H1 (cell line): Measurements from ENCODE around the gene SYCE1L. TPM values are rescaled to one million over a fixed set of nuclear protein-coding genes. Genes with fewer than 3 reads are reported as not detected.

ENCODE experiments used
- CTCF ChIA-PET: fragments of 300-600 bp; sonication (Branson Sonifier 250); formaldehyde crosslinking; loops from one replicate; lab custom pipeline; 2021; ENCODE audit not compliant: partially characterized antibody; lab: Charles Lee
- POLR2A ChIA-PET: fragments of 300-600 bp; sonication (Branson Sonifier 250); formaldehyde crosslinking; loops from one replicate; lab custom pipeline; 2021; ENCODE audit warnings: inconsistent platforms; ENCODE audit not compliant: partially characterized antibody; lab: Charles Lee
- DNase-seq, 2 experiments: peaks; one replicate each; pipeline versions ENCODE4 v3.0.0 to v3.0.0-alpha.2; 2010 to 2022; ENCODE audit warnings: low spot score in 2 of 2, low read depth in 1 of 2, mixed read lengths in 1 of 2
- FAIRE-seq: peaks from 2 replicates; lab custom pipeline; 2011; peaks lifted over from hg19 to GRCh38; lab: Jason Lieb, UNC
- H2AFZ ChIP-seq: 2 replicates; pipeline ENCODE4 v1.8.1; 2012; ENCODE audit warnings: low read length, inconsistent platforms
- H2AK5ac ChIP-seq: 2 replicates; pipeline ENCODE4 v1.6.1; 2013; ENCODE audit warnings: low read depth, low read length
- H2BK120ac ChIP-seq: replicated peaks from 2 replicates; pipeline ENCODE3; 2013; ENCODE audit warnings: low read depth, low read length, inconsistent platforms
- H2BK12ac ChIP-seq: 2 replicates; pipeline ENCODE4 v1.6.1; 2013; ENCODE audit warnings: low read depth, low read length
- H2BK15ac ChIP-seq: 2 replicates; pipeline ENCODE4 v1.6.1; 2013; ENCODE audit warnings: low read length
- H2BK20ac ChIP-seq: 2 replicates; pipeline ENCODE4 v1.6.1; 2013; ENCODE audit warnings: low read length
- H2BK5ac ChIP-seq: 2 replicates; pipeline ENCODE4 v1.6.1; 2013; ENCODE audit warnings: low read depth, low read length
- H3K14ac ChIP-seq: 2 replicates; pipeline ENCODE4 v1.6.1; 2013; ENCODE audit warnings: inconsistent platforms; ENCODE audit not compliant: insufficient read length
- H3K18ac ChIP-seq: 2 replicates; pipeline ENCODE4 v1.6.1; 2013; ENCODE audit warnings: low read length; ENCODE audit errors: extremely low read depth
- H3K23ac ChIP-seq: 2 replicates; pipeline ENCODE4 v1.6.1; 2013; ENCODE audit warnings: inconsistent platforms; ENCODE audit not compliant: insufficient read length
- H3K23me2 ChIP-seq: 2 replicates; pipeline ENCODE4 v1.6.1; 2013; ENCODE audit warnings: low read depth, low read length
- H3K27ac ChIP-seq: 2 replicates; pipeline ENCODE4 v1.6.1; 2011; ENCODE audit warnings: low read depth, low read length, inconsistent platforms
- H3K27me3 ChIP-seq, 4 experiments: replicated peaks in 1 of 4; 1 replicate in 1 of 4; 2 replicates in 3 of 4; pipeline versions ENCODE4 v1.6.1 to v1.8.1; 2011 to 2013; ENCODE audit warnings: low read length in 3 of 4, mild to moderate bottlenecking in 3 of 4, inconsistent platforms in 2 of 4, mixed read lengths in 2 of 4, moderate library complexity in 1 of 4; ENCODE audit not compliant: control insufficient read depth in 3 of 4, insufficient read depth in 3 of 4; ENCODE audit errors: extremely low read depth in 1 of 4
- H3K36me3 ChIP-seq, 4 experiments: 2 replicates each; pipeline versions ENCODE4 v1.6.1 to v1.8.1; 2011 to 2013; ENCODE audit warnings: mild to moderate bottlenecking in 4 of 4, low read length in 3 of 4, moderate library complexity in 2 of 4, control low read depth in 1 of 4, inconsistent platforms in 1 of 4; ENCODE audit not compliant: insufficient read depth in 4 of 4, control insufficient read depth in 2 of 4
- H3K4ac ChIP-seq: replicated peaks from 2 replicates; pipeline ENCODE3; 2013; ENCODE audit warnings: low read length, low read depth, mixed read lengths, inconsistent platforms; ENCODE audit not compliant: insufficient read length
- H3K4me1 ChIP-seq, 4 experiments: replicated peaks in 1 of 4; 1 replicate in 1 of 4; 2 replicates in 3 of 4; pipeline versions ENCODE4 v1.6.1 to v1.8.1; 2011 to 2013; ENCODE audit warnings: low read length in 3 of 4, inconsistent platforms in 2 of 4, mixed read lengths in 1 of 4; ENCODE audit not compliant: insufficient read depth in 4 of 4, control insufficient read depth in 3 of 4
- H3K4me2 ChIP-seq, 2 experiments: 2 replicates each; pipeline versions ENCODE4 v1.6.1 to v1.8.1; 2011 to 2013; ENCODE audit warnings: low read depth in 2 of 2, low read length in 2 of 2, control low read depth in 1 of 2, inconsistent platforms in 1 of 2, mild to moderate bottlenecking in 1 of 2; ENCODE audit not compliant: insufficient read depth in 1 of 2
- H3K4me3 ChIP-seq, 4 experiments: fragments of 200-600, 300-600 bp in 1 of 4; sonication (generic), shearing (Covaris generic), sonication (Bioruptor Twin) in 1 of 4; 2 replicates each; pipeline versions ENCODE4 v1.5.1 to v1.8.1; 2011 to 2016; ENCODE audit warnings: low read length in 4 of 4, low read depth in 3 of 4, control low read depth in 2 of 4, inconsistent platforms in 2 of 4, mild to moderate bottlenecking in 2 of 4, mixed read lengths in 1 of 4, moderate library complexity in 1 of 4; ENCODE audit not compliant: insufficient read depth in 2 of 4; ENCODE audit errors: extremely low read depth in 1 of 4
- H3K56ac ChIP-seq: replicated peaks from 2 replicates; pipeline ENCODE3; 2013; ENCODE audit warnings: low read depth, mild to moderate bottlenecking, mixed read lengths, low read length, inconsistent platforms; ENCODE audit not compliant: insufficient read length
- H3K79me1 ChIP-seq: 2 replicates; pipeline ENCODE4 v1.6.1; 2013; ENCODE audit warnings: low read depth, low read length, control low read depth
- H3K79me2 ChIP-seq, 2 experiments: 2 replicates each; pipeline versions ENCODE4 v1.6.1 to v1.8.1; 2012 to 2013; ENCODE audit warnings: low read length in 2 of 2, mild to moderate bottlenecking in 2 of 2, inconsistent platforms in 1 of 2; ENCODE audit not compliant: insufficient read depth in 2 of 2, control insufficient read depth in 1 of 2
- H3K9ac ChIP-seq, 4 experiments: replicated peaks in 1 of 4; 1 replicate in 1 of 4; 2 replicates in 3 of 4; pipeline versions ENCODE4 v1.6.1 to v1.8.1; 2011 to 2013; ENCODE audit warnings: low read depth in 3 of 4, low read length in 3 of 4, control low read depth in 2 of 4, mild to moderate bottlenecking in 2 of 4, moderate library complexity in 2 of 4, inconsistent platforms in 1 of 4; ENCODE audit errors: extremely low read depth in 1 of 4
- H3K9me3 ChIP-seq, 2 experiments: 2 replicates each; pipeline versions ENCODE4 v1.6.1 to v1.8.1; 2012 to 2013; ENCODE audit warnings: mild to moderate bottlenecking in 2 of 2, moderate library complexity in 2 of 2, control low read depth in 1 of 2, inconsistent platforms in 1 of 2, low read depth in 1 of 2, low read length in 1 of 2, mixed read lengths in 1 of 2; ENCODE audit not compliant: insufficient read depth in 2 of 2
- H4K20me1 ChIP-seq, 2 experiments: replicated peaks in 1 of 2; 2 replicates each; pipeline versions ENCODE3 to v1.8.1; 2011 to 2013; ENCODE audit warnings: inconsistent platforms in 2 of 2, low read length in 2 of 2, mild to moderate bottlenecking in 1 of 2; ENCODE audit not compliant: insufficient read depth in 2 of 2, control insufficient read depth in 1 of 2
- H4K5ac ChIP-seq: 2 replicates; pipeline ENCODE4 v1.6.1; 2013; ENCODE audit warnings: low read length, low read depth, mixed read lengths, inconsistent platforms; ENCODE audit not compliant: insufficient read length
- H4K8ac ChIP-seq: 2 replicates; pipeline ENCODE4 v1.8.0; 2013; ENCODE audit warnings: mild to moderate bottlenecking, moderate library complexity, low read length, inconsistent platforms; ENCODE audit not compliant: insufficient read depth; ENCODE audit errors: extremely low read depth
- H4K91ac ChIP-seq: replicated peaks from 2 replicates; pipeline ENCODE3; 2013; ENCODE audit warnings: low read length, mixed read lengths, inconsistent platforms; ENCODE audit not compliant: insufficient read length
- BCL11A ChIP-seq, 2 experiments: IDR thresholded peaks; one replicate each; pipeline ENCODE4 v1.6.1; 2011; ENCODE audit warnings: low read depth in 2 of 2, low read length in 2 of 2, mild to moderate bottlenecking in 2 of 2
- CHD1 ChIP-seq: IDR thresholded peaks from 2 replicates; pipeline ENCODE4 v1.6.1; 2012; ENCODE audit warnings: low read depth, low read length, improper control_type of control experiment
- CHD2 ChIP-seq: IDR thresholded peaks from 2 replicates; pipeline ENCODE4 v1.6.1; 2012; ENCODE audit warnings: low read length, improper control_type of control experiment
- HDAC2 ChIP-seq, 2 experiments: fragments of 300-600 bp in 1 of 2; sonication (generic) in 1 of 2; IDR thresholded peaks; 2 replicates each; pipeline ENCODE4 v1.6.1; 2011 to 2012; ENCODE audit warnings: low read depth in 2 of 2, low read length in 2 of 2, mild to moderate bottlenecking in 2 of 2, moderate library complexity in 2 of 2, borderline replicate concordance in 1 of 2, inconsistent platforms in 1 of 2
- JUN ChIP-seq: IDR thresholded peaks from 2 replicates; pipeline ENCODE4 v1.6.1; 2011; ENCODE audit warnings: low read depth, mild to moderate bottlenecking, improper control_type of control experiment, low read length
- RBBP5 ChIP-seq: IDR thresholded peaks from 2 replicates; pipeline ENCODE4 v1.7.1; 2012; ENCODE audit warnings: low read depth, mild to moderate bottlenecking, inconsistent platforms, low read length, moderate library complexity, borderline replicate concordance
- SIX5 ChIP-seq: IDR thresholded peaks from 2 replicates; pipeline ENCODE4 v1.6.1; 2011; ENCODE audit warnings: mild to moderate bottlenecking, low read depth, low read length
- TBP ChIP-seq: IDR thresholded peaks from 2 replicates; pipeline ENCODE4 v1.6.1; 2011; ENCODE audit warnings: low read depth, low read length, improper control_type of control experiment
- WGBS, 2 experiments: shearing (Covaris generic) in 1 of 2; methylation state at CpG; one replicate each; pipeline versions ENCODE4 v1.1.6 to v1.1.7; 2013 to 2015; ENCODE audit warnings: low lambda C conversion rate in 2 of 2, mixed read lengths in 2 of 2, inconsistent platforms in 1 of 2, low coverage in 1 of 2, missing lambda C conversion rate in 1 of 2; ENCODE audit not compliant: insufficient replicate concordance in 2 of 2, insufficient coverage in 1 of 2, insufficient read length in 1 of 2; ENCODE audit errors: extremely low coverage in 1 of 2, missing lambda C conversion rate in 1 of 2; 5-methylcytosine and 5-hydroxymethylcytosine counted together
- long read RNA-seq, 2 experiments: library from RNA in 1 of 2; library from capped mRNA in 1 of 2; stranded (forward); transcript quantifications; one replicate each; pipeline ENCODE4 v2.0.0, GENCODE V29; 2021; ENCODE audit warnings: inconsistent platforms in 1 of 2
- polyA minus RNA-seq, 3 experiments: library from RNA; depleted of rRNA, polyadenylated mRNA; stranded (reverse); fragments of >200 nt; gene quantifications; 1 replicate in 2 of 3; 2 replicates in 1 of 3; pipeline ENCODE4 v1.2.3, GENCODE V29; 2011
- polyA plus RNA-seq, 7 experiments: library from polyadenylated mRNA; depleted of rRNA in 3 of 7; stranded (reverse) in 5 of 7; unstranded in 2 of 7; fragments of >200 nt in 5 of 7; fragments of 200-250 nt in 2 of 7; gene quantifications; 1 replicate in 5 of 7; 2 replicates in 1 of 7; 4 replicates in 1 of 7; pipeline versions ENCODE4 v1.2.1 to v1.2.3, GENCODE V29; 2011 to 2013; ENCODE audit warnings: missing spikeins in 2 of 7, mixed read lengths in 2 of 7
- total RNA-seq: library from RNA; stranded (reverse); fragmentation: NEBNext Ultra II Directional; extraction: Animal tissue kit (Norgen Biotek cat#: 25700); gene quantifications from 2 replicates; pipeline ENCODE4 v1.2.1, GENCODE V29; 2021
- TF ChIP-seq, protein P1 (sequence below): IDR thresholded peaks from 2 replicates; pipeline ENCODE4 v1.6.1; 2012; ENCODE audit warnings: low read length, inconsistent platforms

Gene SYCE1L, protein sequence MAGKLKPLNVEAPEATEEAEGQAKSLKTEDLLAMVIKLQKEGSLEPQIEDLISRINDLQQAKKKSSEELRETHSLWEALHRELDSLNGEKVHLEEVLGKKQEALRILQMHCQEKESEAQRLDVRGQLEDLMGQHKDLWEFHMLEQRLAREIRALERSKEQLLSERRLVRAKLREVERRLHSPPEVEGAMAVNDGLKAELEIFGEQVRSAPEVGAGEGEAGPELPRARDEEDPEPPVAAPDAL
- total RNA-seq: 5.8 and 10.0 TPM in 2 replicates
- polyA plus RNA-seq (2011; rRNA removed): 2.6 and 6.8 TPM in 2 replicates
- 1.5 TPM for polyA plus RNA-seq (2011; cell fraction: cytosol; rRNA removed)
- polyA plus RNA-seq (2011; cell fraction: nucleus; rRNA removed): 27.2 TPM
- polyA plus RNA-seq (2012, experiment 1 of 2): 1.8 to 20.9 TPM (median 2.9 TPM) in 4 replicates
- polyA plus RNA-seq (2012, experiment 2 of 2): 0.37 TPM
- polyA plus RNA-seq (2013, experiment 1 of 2): 8.9 TPM
- polyA plus RNA-seq (2013, experiment 2 of 2): 5.8 TPM
- not detected in 2 replicates for polyA minus RNA-seq (2011; rRNA and poly(A)+ RNA removed)
- polyA minus RNA-seq (2011; cell fraction: cytosol; rRNA and poly(A)+ RNA removed): not detected
- polyA minus RNA-seq (2011; cell fraction: nucleus; rRNA and poly(A)+ RNA removed): 2.2 TPM
- long read RNA-seq, experiment 1, partial matches to known transcripts: 0 of 2 reads
- long read RNA-seq, experiment 1, other reads (novel, unspliced or antisense): 1 of 2 reads
- long read RNA-seq, experiment 2, partial matches to known transcripts: 0 of 3 reads
- long read RNA-seq, experiment 2, other reads (novel, unspliced or antisense): 3 of 3 reads

DNA sequence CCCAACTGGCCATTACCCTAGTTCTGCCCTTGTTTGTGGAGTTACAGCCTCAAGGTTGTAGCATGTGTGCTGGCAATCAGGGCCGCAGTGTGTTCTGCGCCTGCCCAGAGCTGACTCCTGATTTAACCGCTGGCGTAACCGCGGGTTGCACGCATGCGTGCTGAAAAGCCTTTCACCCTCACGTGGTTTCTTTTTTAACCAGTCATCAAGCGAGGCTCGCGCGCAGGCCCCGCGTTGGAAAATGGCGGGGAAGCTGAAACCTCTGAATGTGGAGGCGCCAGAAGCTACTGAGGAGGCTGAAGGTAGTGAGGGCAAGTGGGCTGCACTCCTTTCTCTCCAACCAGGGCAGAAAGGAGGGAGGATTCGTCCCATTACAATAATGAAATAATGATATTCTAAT lies at the start of gene SYCE1L:
Gene SYCE1L (plus strand): TSS at position 198 of the 400 bp plus-strand sequence. CDS start 44 bp downstream, at position 242.
- no peak within 1 kb of the TSS for H3K4me2 ChIP-seq
- H3K18ac ChIP-seq: no peak within 1 kb of the TSS
- H3K9ac ChIP-seq: no peak within 1 kb of the TSS
- no peak within 1 kb of the TSS for H3K4ac ChIP-seq
- peaks cover 3 to 10% of the 10 kb centered on the region in 2 experiments for H4K20me1 ChIP-seq
- H3K23ac ChIP-seq: no peak within 1 kb of the TSS
- no peaks in the 10 kb centered on the region for H3K23me2 ChIP-seq
- H2BK15ac ChIP-seq: no peak within 1 kb of the TSS
- H4K91ac ChIP-seq: no peak within 1 kb of the TSS
- H2BK20ac ChIP-seq: no peak within 1 kb of the TSS
- H3K14ac ChIP-seq: no peak within 1 kb of the TSS
- H2AFZ ChIP-seq: no peak within 1 kb of the TSS
- no peak within 1 kb of the TSS for H2BK120ac ChIP-seq
- H3K56ac ChIP-seq: no peak within 1 kb of the TSS
- no peak for DNase-seq
- no peak within 1 kb of the TSS for H2AK5ac ChIP-seq
- H3K9me3 ChIP-seq: no peaks in the 10 kb centered on the region
- H3K4me1 ChIP-seq: no peaks in the 10 kb centered on the region
- H2BK5ac ChIP-seq: no peak within 1 kb of the TSS
- H3K79me1 ChIP-seq: no peaks in the 10 kb centered on the region; the same call in none of the 2 replicates
- H4K8ac ChIP-seq: no peak within 1 kb of the TSS; the same call in 1 of the 2 replicates
- no peak for FAIRE-seq
- WGBS, 2 experiments: 92% methylated on average over 18 of the region's 18 CpGs; no CpG with 5 or more reads in 1 of the 2 experiments
- no peak within 1 kb of the TSS for H3K4me3 ChIP-seq
- H3K27ac ChIP-seq: no peak within 1 kb of the TSS
- ChIA-PET CTCF (interaction anchor here (1.1 kb wide), 1 partner anchor 14 kb away, joined by 3 read pairs; no protein-coding TSS in a partner anchor), POLR2A (no interaction called here)
- no peak within 1 kb of the TSS for H2BK12ac ChIP-seq
- peaks cover 7 to 39% (median 19%) of the 10 kb centered on the region in 4 experiments; a peak in 7 of 8 replicates for H3K36me3 ChIP-seq
- H3K79me2 ChIP-seq: no peaks in the 10 kb centered on the region
- peaks cover 0 to 1% (median 0%) of the 10 kb centered on the region in 4 experiments; a peak in 1 of 7 replicates for H3K27me3 ChIP-seq
- no peak within 1 kb of the TSS for H4K5ac ChIP-seq
- no peak for TF ChIP-seq BCL11A (IDR thresholded peaks at IDR 0.05; ENCODE audit: low read depth in 2 of 2, low read length in 2 of 2)
- TF ChIP-seq CHD1: no peak
- TF ChIP-seq, protein P1, sequence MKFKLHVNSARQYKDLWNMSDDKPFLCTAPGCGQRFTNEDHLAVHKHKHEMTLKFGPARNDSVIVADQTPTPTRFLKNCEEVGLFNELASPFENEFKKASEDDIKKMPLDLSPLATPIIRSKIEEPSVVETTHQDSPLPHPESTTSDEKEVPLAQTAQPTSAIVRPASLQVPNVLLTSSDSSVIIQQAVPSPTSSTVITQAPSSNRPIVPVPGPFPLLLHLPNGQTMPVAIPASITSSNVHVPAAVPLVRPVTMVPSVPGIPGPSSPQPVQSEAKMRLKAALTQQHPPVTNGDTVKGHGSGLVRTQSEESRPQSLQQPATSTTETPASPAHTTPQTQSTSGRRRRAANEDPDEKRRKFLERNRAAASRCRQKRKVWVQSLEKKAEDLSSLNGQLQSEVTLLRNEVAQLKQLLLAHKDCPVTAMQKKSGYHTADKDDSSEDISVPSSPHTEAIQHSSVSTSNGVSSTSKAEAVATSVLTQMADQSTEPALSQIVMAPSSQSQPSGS: no peak
- no peak for TF ChIP-seq CHD2
- no peak for TF ChIP-seq HDAC2 (IDR thresholded peaks at IDR 0.05; ENCODE audit: borderline replicate concordance in 1 of 2, low read depth in 2 of 2, low read length in 2 of 2)
- no peak for TF ChIP-seq RBBP5
- no peak for TF ChIP-seq TBP
- no peak for TF ChIP-seq JUN
- TF ChIP-seq SIX5: no peak
